Natural killer cell (primary cell): Measurements from ENCODE around the gene FBXO42. TPM values are rescaled to one million over a fixed set of nuclear protein-coding genes. Genes with fewer than 3 reads are reported as not detected.

Experiments
- ATAC-seq, 3 donors: fragments of 150-1000 bp in 2 of 3; fragments of 200-7000 bp in 1 of 3; cut with Tn5 transposase; 1 replicate in 1 of 3; 2 replicates in 2 of 3; pipeline ENCODE4 v1.10.0; 2021; ENCODE audit warnings: mild to moderate bottlenecking in 2 of 3, moderate library complexity in 2 of 3
- DNase-seq, 2 donors: peaks; one replicate each; pipeline versions ENCODE4 v3.0.0 to v3.0.0-alpha.2; 2013 to 2021; ENCODE audit warnings: mixed read lengths in 1 of 2
- H3K27ac ChIP-seq: one replicate; pipeline ENCODE4 v1.5.1; 2013; ENCODE audit warnings: mild to moderate bottlenecking, low read length
- H3K27me3 ChIP-seq: one replicate; pipeline ENCODE4 v1.6.1; 2013; ENCODE audit warnings: low read length; ENCODE audit not compliant: control insufficient read depth, insufficient read depth
- H3K36me3 ChIP-seq: one replicate; pipeline ENCODE4 v1.6.1; 2013; ENCODE audit warnings: low read length; ENCODE audit not compliant: control insufficient read depth, insufficient read depth
- H3K4me1 ChIP-seq: one replicate; pipeline ENCODE4 v1.6.1; 2013; ENCODE audit warnings: low read length; ENCODE audit not compliant: control insufficient read depth, insufficient read depth
- H3K4me3 ChIP-seq: one replicate; pipeline ENCODE4 v1.5.1; 2013; ENCODE audit warnings: low read length
- H3K9me3 ChIP-seq: one replicate; pipeline ENCODE4 v1.6.1; 2013; ENCODE audit warnings: low read length; ENCODE audit not compliant: control insufficient read depth, insufficient read depth
- H3K27ac Mint-ChIP-seq, 2 donors: one replicate each; pipeline ENCODE4 v1.8.0; 2022; ENCODE audit warnings: mild to moderate bottlenecking in 2 of 2, mixed read lengths in 2 of 2, moderate library complexity in 1 of 2
- H3K27me3 Mint-ChIP-seq, 2 donors: one replicate each; pipeline ENCODE4 v1.8.0; 2022; ENCODE audit warnings: low read depth in 2 of 2, mixed read lengths in 2 of 2
- H3K36me3 Mint-ChIP-seq: one replicate; pipeline ENCODE4 v1.8.0; 2022; ENCODE audit warnings: mixed read lengths
- H3K4me1 Mint-ChIP-seq, 2 donors: one replicate each; pipeline ENCODE4 v1.8.0; 2022; ENCODE audit warnings: mixed read lengths in 2 of 2
- H3K4me3 Mint-ChIP-seq: one replicate; pipeline ENCODE4 v1.8.0; 2022; ENCODE audit warnings: mild to moderate bottlenecking, moderate library complexity, mixed read lengths
- H3K9me3 Mint-ChIP-seq, 2 donors: one replicate each; pipeline ENCODE4 v1.8.0; 2022; ENCODE audit warnings: mixed read lengths in 2 of 2
- WGBS: methylation state at CpG from one replicate; pipeline ENCODE4 v1.1.7; 2013; ENCODE audit warnings: missing lambda C conversion rate; ENCODE audit not compliant: insufficient coverage; 5-methylcytosine and 5-hydroxymethylcytosine counted together
- intact Hi-C: fragments of 100-400 bp; cut with micrococcal nuclease; formaldehyde crosslinking; loops from one replicate; pipeline ENCODE4 v1.14.2; 2022
- total RNA-seq, 4 donors: library from RNA; stranded (reverse); fragments of 120-200 nt in 1 of 4; gene quantifications; one replicate each; pipeline versions ENCODE4 v1.2.3 to v1.2.4, GENCODE V29; 2013 to 2022
- TF ChIP-seq, protein P1 (sequence below): fragments of 200-600 bp; IDR thresholded peaks from one replicate; pipeline ENCODE4 v1.8.0; 2022; ENCODE audit warnings: antibody characterized with exemption

The FBXO42 gene
- total RNA-seq, 3 donors from 2014 or later (not counting 1 experiment from before 2014, with no cell fraction given), result 19.5 to 24.5 (median 24.1) TPM

DNA sequence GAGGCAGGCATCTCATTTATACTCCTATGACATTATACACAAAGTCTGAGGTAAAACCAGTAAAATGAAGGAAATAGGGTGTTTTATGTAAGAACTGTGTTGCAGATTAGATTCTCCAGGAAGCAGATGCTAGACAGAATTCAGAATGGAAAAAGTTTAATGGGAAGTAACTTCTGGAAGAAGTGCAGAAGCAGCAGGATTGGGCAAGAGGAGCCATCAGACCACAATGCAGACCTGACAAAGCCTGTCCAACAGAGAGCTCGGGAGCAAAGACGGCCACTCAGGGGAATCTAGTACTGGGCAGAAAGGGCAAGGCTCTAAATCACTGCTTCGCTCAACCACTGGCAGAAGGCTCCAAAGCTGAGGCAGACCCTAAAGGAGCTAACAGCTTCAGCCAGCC, 33.7 kb downstream of the FBXO42 start:
- Histone ChIP-seq H3K36me3 (peaks cover 15% of the 10 kb centered on the region), H3K4me1 (no peaks in the 10 kb centered on the region), H3K4me3 (no peak overlapping the region), H3K27me3 (no peaks in the 10 kb centered on the region), H3K9me3 (no peaks in the 10 kb centered on the region), H3K27ac (no peak overlapping the region)
- TF ChIP-seq, protein P1, sequence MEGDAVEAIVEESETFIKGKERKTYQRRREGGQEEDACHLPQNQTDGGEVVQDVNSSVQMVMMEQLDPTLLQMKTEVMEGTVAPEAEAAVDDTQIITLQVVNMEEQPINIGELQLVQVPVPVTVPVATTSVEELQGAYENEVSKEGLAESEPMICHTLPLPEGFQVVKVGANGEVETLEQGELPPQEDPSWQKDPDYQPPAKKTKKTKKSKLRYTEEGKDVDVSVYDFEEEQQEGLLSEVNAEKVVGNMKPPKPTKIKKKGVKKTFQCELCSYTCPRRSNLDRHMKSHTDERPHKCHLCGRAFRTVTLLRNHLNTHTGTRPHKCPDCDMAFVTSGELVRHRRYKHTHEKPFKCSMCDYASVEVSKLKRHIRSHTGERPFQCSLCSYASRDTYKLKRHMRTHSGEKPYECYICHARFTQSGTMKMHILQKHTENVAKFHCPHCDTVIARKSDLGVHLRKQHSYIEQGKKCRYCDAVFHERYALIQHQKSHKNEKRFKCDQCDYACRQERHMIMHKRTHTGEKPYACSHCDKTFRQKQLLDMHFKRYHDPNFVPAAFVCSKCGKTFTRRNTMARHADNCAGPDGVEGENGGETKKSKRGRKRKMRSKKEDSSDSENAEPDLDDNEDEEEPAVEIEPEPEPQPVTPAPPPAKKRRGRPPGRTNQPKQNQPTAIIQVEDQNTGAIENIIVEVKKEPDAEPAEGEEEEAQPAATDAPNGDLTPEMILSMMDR, result no peak
- peak overlapping the region in 1 of 2 donors; percentile 45 for H3K27ac Mint-ChIP-seq
- H3K9me3 Mint-ChIP-seq, result no peaks in the 10 kb centered on the region
- ATAC-seq (no peak), DNase-seq (no peak)
- H3K27me3 Mint-ChIP-seq, result no peaks in the 10 kb centered on the region
- H3K4me3 Mint-ChIP-seq, result no peak overlapping the region
- H3K4me1 Mint-ChIP-seq, result peaks cover 15 to 35% of the 10 kb centered on the region in 2 donors
- no peaks in the 10 kb centered on the region for H3K36me3 Mint-ChIP-seq
- intact Hi-C loops, result no loop called here
- 79% methylated on average over 3 of the region's 3 CpGs for WGBS

DNA sequence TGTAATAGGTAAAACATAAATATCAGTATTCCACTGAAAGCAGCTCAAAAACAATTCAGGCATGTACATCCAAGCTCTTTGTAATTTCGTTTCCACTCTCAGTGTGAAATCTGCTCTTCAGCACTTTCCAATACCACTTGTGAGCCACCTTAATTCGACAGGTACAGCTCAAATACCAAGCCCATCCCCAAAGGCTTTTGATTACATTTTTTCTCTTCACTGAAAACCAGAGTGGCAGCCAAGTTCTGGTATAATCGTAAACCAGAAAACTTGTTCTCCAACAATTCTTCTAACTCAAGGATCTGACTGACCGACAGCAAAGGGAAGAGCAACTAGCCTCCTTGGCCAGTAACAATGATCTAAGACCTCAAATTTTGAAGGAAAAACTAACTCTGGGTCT, 36.8 kb downstream of the FBXO42 start:
- TF ChIP-seq, protein P1, result no peak
- 89% methylated on average over 4 of the region's 4 CpGs for WGBS
- Mint-ChIP-seq H3K4me3 (no peak overlapping the region), H3K27ac (peak overlapping the region; percentile 12 to 35), H3K4me1 (peaks cover 10 to 28% of the 10 kb centered on the region in 2 donors), H3K9me3 (no peaks in the 10 kb centered on the region), H3K27me3 (no peaks in the 10 kb centered on the region), H3K36me3 (peaks cover 10% of the 10 kb centered on the region)
- Histone ChIP-seq H3K4me3 (no peak overlapping the region), H3K27me3 (no peaks in the 10 kb centered on the region), H3K4me1 (no peaks in the 10 kb centered on the region), H3K27ac (no peak overlapping the region), H3K9me3 (no peaks in the 10 kb centered on the region), H3K36me3 (peaks cover 31% of the 10 kb centered on the region)
- DNase-seq (no peak), ATAC-seq (no peak)
- intact Hi-C loops, result no loop called here

DNA sequence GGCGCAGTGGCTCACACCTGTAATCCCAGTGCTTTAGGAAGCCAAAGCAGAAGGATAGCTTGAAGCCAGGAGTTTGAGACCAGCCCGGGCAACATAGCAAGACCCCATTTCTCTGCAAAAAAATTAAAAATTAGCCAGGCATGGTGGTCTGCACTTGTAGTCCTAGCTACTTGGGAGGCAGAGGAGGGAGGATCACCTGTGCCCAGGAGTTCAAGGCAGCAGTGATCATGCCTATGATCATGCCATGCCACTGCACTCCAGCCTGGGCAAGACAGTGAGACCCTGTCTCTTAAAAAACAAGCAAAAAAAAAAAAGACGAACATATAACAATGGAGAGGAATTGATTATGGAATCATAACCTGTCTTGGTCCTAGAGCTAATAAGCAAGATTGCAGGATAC, 45.1 kb downstream of the FBXO42 start:
- TF ChIP-seq, protein P1, result no peak
- 95% methylated on average over 3 of the region's 3 CpGs for WGBS
- no peaks in the 10 kb centered on the region for H3K4me1 ChIP-seq
- Mint-ChIP-seq H3K9me3 (no peaks in the 10 kb centered on the region), H3K4me1 (peaks cover under 1 to 15% of the 10 kb centered on the region in 2 donors), H3K27me3 (no peaks in the 10 kb centered on the region), H3K27ac (no peak overlapping the region), H3K36me3 (peaks cover 27% of the 10 kb centered on the region), H3K4me3 (no peak overlapping the region)
- peaks cover 46% of the 10 kb centered on the region for H3K36me3 ChIP-seq
- no peak overlapping the region for H3K27ac ChIP-seq
- no peak overlapping the region for H3K4me3 ChIP-seq
- no peaks in the 10 kb centered on the region for H3K27me3 ChIP-seq
- intact Hi-C loops, result no loop called here
- no peak for DNase-seq
- no peaks in the 10 kb centered on the region for H3K9me3 ChIP-seq
- no peak for ATAC-seq
